Lung (tissue), 12 donors: Measurements from ENCODE around the gene AOX1. TPM values are rescaled to one million over a fixed set of nuclear protein-coding genes. Genes with fewer than 3 reads are reported as not detected.

Source experiments
- ATAC-seq: fragments of 200-7000 bp; cut with Tn5 transposase; one replicate; pipeline ENCODE4 v1.9.1; 2020; ENCODE audit warnings: moderate number of reproducible peaks; ENCODE audit not compliant: insufficient read depth, low FRiP score
- DNase-seq, 3 donors: peaks; one replicate each; pipeline ENCODE4 v3.0.0-alpha.2; 2013 to 2017
- H3K27ac ChIP-seq, 2 donors: one replicate each; pipeline ENCODE4 v1.5.1; 2013; ENCODE audit warnings: mild to moderate bottlenecking in 2 of 2, moderate library complexity in 2 of 2, control low read depth in 1 of 2, inconsistent platforms in 1 of 2, low read depth in 1 of 2, low read length in 1 of 2
- H3K27me3 ChIP-seq, 3 donors: one replicate each; pipeline ENCODE4 v1.5.1; 2013; ENCODE audit warnings: low read length in 2 of 3; ENCODE audit not compliant: control insufficient read depth in 3 of 3, insufficient read depth in 3 of 3
- H3K36me3 ChIP-seq, 4 donors: one replicate each; pipeline ENCODE4 v1.5.1; 2013; ENCODE audit warnings: low read length in 4 of 4, mild to moderate bottlenecking in 1 of 4, moderate library complexity in 1 of 4; ENCODE audit not compliant: control insufficient read depth in 4 of 4, insufficient read depth in 4 of 4
- H3K4me1 ChIP-seq, 5 donors: one replicate each; pipeline ENCODE4 v1.5.1; 2013; ENCODE audit warnings: low read length in 5 of 5, mild to moderate bottlenecking in 2 of 5, moderate library complexity in 1 of 5; ENCODE audit not compliant: control insufficient read depth in 5 of 5, insufficient read depth in 5 of 5
- H3K4me3 ChIP-seq: one replicate; pipeline ENCODE4 v1.5.1; 2013; ENCODE audit warnings: mild to moderate bottlenecking, control low read depth, moderate library complexity
- H3K9ac ChIP-seq, 2 donors: one replicate each; pipeline ENCODE4 v1.5.1; 2013; ENCODE audit warnings: low read length in 2 of 2, control low read depth in 1 of 2; ENCODE audit not compliant: insufficient read depth in 1 of 2
- H3K9me3 ChIP-seq, 4 donors: one replicate each; pipeline ENCODE4 v1.5.1; 2013; ENCODE audit warnings: low read length in 3 of 4, mild to moderate bottlenecking in 1 of 4, moderate library complexity in 1 of 4; ENCODE audit not compliant: control insufficient read depth in 4 of 4, insufficient read depth in 3 of 4
- WGBS, 2 donors: extraction: QIAGEN DNeasy Blood & Tissue Kit; methylation state at CpG; one replicate each; pipeline ENCODE4 v1.1.7; 2013; 5-methylcytosine and 5-hydroxymethylcytosine counted together
- polyA plus RNA-seq, 2 donors: library from polyadenylated mRNA; stranded (reverse); fragments of 200-250 nt; gene quantifications; one replicate each; pipeline ENCODE4 v1.2.1, GENCODE V29; 2013
- total RNA-seq, 2 donors: library from RNA; depleted of rRNA in 1 of 2; stranded (reverse); fragments of >200 nt in 1 of 2; gene quantifications; one replicate each; pipeline ENCODE4 v1.2.1, GENCODE V29; 2014 to 2021
- TF ChIP-seq, protein P1 (sequence below): IDR thresholded peaks from 2 replicates; pipeline ENCODE4 v1.5.1; 2012; ENCODE audit warnings: mild to moderate bottlenecking; ENCODE audit errors: control extremely low read depth, extremely low read depth
- donor health status: control.
- donor health status: control.
- donor health status: Bipolar disorder and iron deficiency.
- donor health status: healthy.
- donor health status: DM: yes; HTN: yes; CAD: no.

Gene AOX1
- total and polyA plus RNA-seq, 4 donors, result 8.0 to 48.5 (median 10.6) TPM

DNA sequence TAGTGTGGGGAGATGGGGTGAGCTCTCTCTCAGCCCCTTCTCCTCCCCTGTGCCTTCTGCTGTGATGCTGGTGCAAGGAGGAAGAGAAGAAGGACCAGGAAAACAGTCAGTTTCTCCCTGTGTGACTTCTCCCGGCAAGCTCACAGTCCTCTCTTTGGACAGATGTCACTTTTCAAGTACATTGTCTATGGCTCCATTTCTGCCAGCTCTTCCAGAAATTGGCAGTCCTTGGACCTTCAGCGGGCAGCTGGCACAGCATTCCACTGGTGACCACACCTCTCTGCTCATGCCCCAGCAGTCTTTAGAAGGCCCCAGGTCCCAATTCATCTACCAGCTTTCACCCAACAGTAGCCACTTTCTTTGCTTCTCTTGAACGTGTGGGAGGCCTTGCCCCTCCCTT lies 63.9 kb downstream of the AOX1 start:
- no peak overlapping the region for H3K9ac ChIP-seq
- H3K9me3 ChIP-seq, result peaks cover 0 to 2% (median 0%) of the 10 kb centered on the region in 4 donors
- TF ChIP-seq, protein P1, sequence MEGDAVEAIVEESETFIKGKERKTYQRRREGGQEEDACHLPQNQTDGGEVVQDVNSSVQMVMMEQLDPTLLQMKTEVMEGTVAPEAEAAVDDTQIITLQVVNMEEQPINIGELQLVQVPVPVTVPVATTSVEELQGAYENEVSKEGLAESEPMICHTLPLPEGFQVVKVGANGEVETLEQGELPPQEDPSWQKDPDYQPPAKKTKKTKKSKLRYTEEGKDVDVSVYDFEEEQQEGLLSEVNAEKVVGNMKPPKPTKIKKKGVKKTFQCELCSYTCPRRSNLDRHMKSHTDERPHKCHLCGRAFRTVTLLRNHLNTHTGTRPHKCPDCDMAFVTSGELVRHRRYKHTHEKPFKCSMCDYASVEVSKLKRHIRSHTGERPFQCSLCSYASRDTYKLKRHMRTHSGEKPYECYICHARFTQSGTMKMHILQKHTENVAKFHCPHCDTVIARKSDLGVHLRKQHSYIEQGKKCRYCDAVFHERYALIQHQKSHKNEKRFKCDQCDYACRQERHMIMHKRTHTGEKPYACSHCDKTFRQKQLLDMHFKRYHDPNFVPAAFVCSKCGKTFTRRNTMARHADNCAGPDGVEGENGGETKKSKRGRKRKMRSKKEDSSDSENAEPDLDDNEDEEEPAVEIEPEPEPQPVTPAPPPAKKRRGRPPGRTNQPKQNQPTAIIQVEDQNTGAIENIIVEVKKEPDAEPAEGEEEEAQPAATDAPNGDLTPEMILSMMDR, result no peak
- no peak overlapping the region for H3K27ac ChIP-seq
- H3K27me3 ChIP-seq, result no peaks in the 10 kb centered on the region
- H3K4me3 ChIP-seq, result no peak overlapping the region
- ATAC-seq (no peak), DNase-seq (no peak)
- H3K36me3 ChIP-seq, result peaks cover 0 to 7% (median 2%) of the 10 kb centered on the region in 4 donors
- H3K4me1 ChIP-seq, result peaks cover 0 to 1% (median 0%) of the 10 kb centered on the region in 5 donors
- WGBS, 2 donors, result 82 to 85% methylated on average over 3 of the region's 3 CpGs

DNA sequence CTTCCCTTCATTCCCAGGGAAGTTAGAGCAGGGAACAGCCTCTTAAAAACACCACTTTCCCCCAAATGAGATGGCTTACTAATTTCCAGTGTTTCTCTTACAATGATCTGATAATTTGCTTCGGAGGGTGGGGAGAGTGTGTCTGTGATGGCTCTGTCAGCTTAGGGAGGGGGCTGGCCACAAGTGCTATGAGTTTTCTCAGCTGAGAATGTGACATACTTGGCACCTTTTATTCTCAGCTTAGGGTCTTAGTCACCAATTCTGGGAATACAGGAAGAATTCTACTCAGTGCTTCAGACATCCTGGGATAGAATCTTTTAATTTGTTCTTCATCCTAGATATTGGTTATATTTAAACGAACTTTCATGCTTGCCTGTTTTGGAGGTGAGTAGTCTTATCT lies 64.4 kb downstream of the AOX1 start:
- no peak for ATAC-seq
- no peak for DNase-seq
- no peak overlapping the region for H3K9ac ChIP-seq
- WGBS, 2 donors, result 74 to 85% methylated on average over 2 of the region's 2 CpGs
- peaks cover 0 to 7% (median 2%) of the 10 kb centered on the region in 4 donors for H3K36me3 ChIP-seq
- H3K4me3 ChIP-seq, result no peak overlapping the region
- H3K9me3 ChIP-seq, result peaks cover 0 to 2% (median 0%) of the 10 kb centered on the region in 4 donors
- H3K4me1 ChIP-seq, result peaks cover 0 to 1% (median 0%) of the 10 kb centered on the region in 5 donors
- no peak overlapping the region for H3K27ac ChIP-seq
- TF ChIP-seq, protein P1, result no peak
- no peaks in the 10 kb centered on the region for H3K27me3 ChIP-seq

DNA sequence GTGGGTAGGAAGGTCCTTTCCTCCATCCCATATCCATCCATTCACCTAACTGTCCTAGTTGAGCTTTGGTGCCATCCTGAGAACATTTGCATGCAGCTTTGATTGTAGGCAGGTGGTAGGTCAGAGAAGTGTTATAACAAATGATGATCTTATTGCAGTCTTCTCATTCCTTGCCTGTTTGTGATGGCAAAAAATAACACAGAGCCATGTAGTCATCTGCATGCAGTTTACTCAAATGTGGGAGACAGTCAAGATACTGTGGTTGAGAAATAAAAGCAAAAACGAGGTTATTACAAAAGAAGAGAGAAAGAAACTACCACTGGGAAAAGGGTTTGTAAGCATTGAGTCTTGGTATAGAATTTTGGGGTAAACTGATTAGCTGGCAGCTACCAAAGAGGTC lies 66.3 kb downstream of the AOX1 start:
- DNase-seq, result no peak
- 59 to 66% methylated on average over 1 of the region's 1 CpG for WGBS, 2 donors
- Histone ChIP-seq H3K4me3 (no peak overlapping the region), H3K9me3 (peaks cover 0 to 2% (median 0%) of the 10 kb centered on the region in 4 donors), H3K4me1 (peaks cover 0 to 10% (median 1%) of the 10 kb centered on the region in 5 donors), H3K27ac (no peak overlapping the region), H3K27me3 (no peaks in the 10 kb centered on the region), H3K9ac (no peak overlapping the region), H3K36me3 (peaks cover 0 to 7% (median 2%) of the 10 kb centered on the region in 4 donors)
- no peak for ATAC-seq
- TF ChIP-seq, protein P1, result no peak

DNA sequence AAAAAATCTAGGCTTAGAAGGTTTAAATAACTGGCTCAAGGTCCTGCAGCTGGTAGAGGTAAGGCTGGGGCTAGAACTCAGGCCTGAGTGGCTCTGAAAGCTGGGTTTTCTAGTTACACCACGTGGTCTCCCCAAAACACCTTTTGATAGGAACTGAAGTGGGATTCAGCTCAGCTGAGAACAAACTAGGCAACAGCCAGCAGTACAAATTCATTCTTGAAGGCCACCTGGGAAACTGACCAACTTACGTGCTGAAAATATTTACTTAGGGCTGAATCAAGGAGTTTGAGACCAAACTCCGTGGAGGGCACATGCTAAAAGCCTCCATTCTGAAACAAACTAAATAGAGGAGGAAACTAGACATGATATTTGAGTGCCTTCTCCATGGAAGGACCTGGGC lies 67.2 kb downstream of the AOX1 start:
- H3K27me3 ChIP-seq, result no peaks in the 10 kb centered on the region
- DNase-seq (peak in 1 of 3 donors; percentile 23), ATAC-seq (no peak)
- no peak overlapping the region for H3K9ac ChIP-seq
- peaks cover 0 to 7% (median 2%) of the 10 kb centered on the region in 4 donors for H3K36me3 ChIP-seq
- peaks cover 0 to 10% (median 1%) of the 10 kb centered on the region in 5 donors for H3K4me1 ChIP-seq
- H3K9me3 ChIP-seq, result peaks cover 0 to 2% (median 0%) of the 10 kb centered on the region in 4 donors
- 68 to 82% methylated on average over 3 of the region's 3 CpGs for WGBS, 2 donors
- no peak overlapping the region for H3K4me3 ChIP-seq
- H3K27ac ChIP-seq, result no peak overlapping the region
- TF ChIP-seq, protein P1, result no peak
